ENCODE measurements around the gene COL19A1.
A peak's percentile ranks its signal among the peaks of the same experiment; 100 is the strongest.

COL19A1 gene

GRCh38 chr6:70241031-70241430, 374.7 kb downstream of the COL19A1 start:
- DNase-seq = peak in 1 of 3 experiments; percentile 3

GRCh38 chr6:70241991-70242420, 375.6 kb downstream of the COL19A1 start:
- DNase-seq = peak in 1 of 3 experiments; percentile 11

- no peak for DNase-seq
Observed at GRCh38 chr6:70246118-70246517, 379.8 kb downstream of the COL19A1 start.

GRCh38 chr6:70252604-70253003, 386.2 kb downstream of the COL19A1 start:
- no peak for DNase-seq

- DNase-seq = no peak
Observed at GRCh38 chr6:70253923-70254322, 387.6 kb downstream of the COL19A1 start.

GRCh38 chr6:70254784-70255183, 388.4 kb downstream of the COL19A1 start:
- DNase-seq = no peak

GRCh38 chr6:70257768-70258273, 391.5 kb downstream of the COL19A1 start:
- DNase-seq = no peak

GRCh38 chr6:70258483-70258882, 392.1 kb downstream of the COL19A1 start:
- peak in 1 of 3 experiments; percentile 14 for DNase-seq
